Mesendoderm (in vitro differentiated cells): ENCODE results near the gene NACA. TPM values are rescaled to one million over a fixed set of nuclear protein-coding genes. Genes with fewer than 3 reads are reported as not detected.

Experiments
- DNase-seq: peaks from one replicate; pipeline ENCODE4 v3.0.0; 2013
- H2AK5ac ChIP-seq: 2 replicates; pipeline ENCODE4 v1.6.1; 2013; ENCODE audit warnings: low read length, inconsistent platforms
- H2BK120ac ChIP-seq: 2 replicates; pipeline ENCODE4 v1.6.1; 2013; ENCODE audit warnings: low read depth, mild to moderate bottlenecking, low read length, moderate library complexity, mixed read lengths
- H2BK15ac ChIP-seq: replicated peaks from 2 replicates; pipeline ENCODE4 v1.6.1; 2013; ENCODE audit warnings: low read depth, mild to moderate bottlenecking, moderate library complexity
- H2BK5ac ChIP-seq: 2 replicates; pipeline ENCODE4 v1.6.1; 2013; ENCODE audit warnings: low read length, inconsistent platforms
- H3K18ac ChIP-seq: 2 replicates; pipeline ENCODE4 v1.6.1; 2013; ENCODE audit warnings: mild to moderate bottlenecking, low read length, mixed read lengths
- H3K23ac ChIP-seq: one replicate; pipeline ENCODE4 v1.6.1; 2013; ENCODE audit warnings: low read length
- H3K27ac ChIP-seq: 2 replicates; pipeline ENCODE4 v1.5.1; 2013; ENCODE audit warnings: low read depth, mild to moderate bottlenecking, inconsistent platforms, low read length, moderate library complexity
- H3K27me3 ChIP-seq: 2 replicates; pipeline ENCODE4 v1.6.1; 2013; ENCODE audit warnings: low read length, control low read depth, mild to moderate bottlenecking, inconsistent platforms; ENCODE audit not compliant: insufficient read depth, poor library complexity
- H3K36me3 ChIP-seq: 2 replicates; pipeline ENCODE4 v1.6.1; 2013; ENCODE audit warnings: low read length, inconsistent platforms; ENCODE audit not compliant: control insufficient read depth, insufficient read depth
- H3K4ac ChIP-seq: one replicate; pipeline ENCODE4 v1.6.1; 2013; ENCODE audit warnings: low read depth, mild to moderate bottlenecking, low read length, moderate library complexity
- H3K4me1 ChIP-seq: 2 replicates; pipeline ENCODE4 v1.6.1; 2013; ENCODE audit warnings: low read depth, low read length, inconsistent platforms; ENCODE audit not compliant: control insufficient read depth
- H3K4me2 ChIP-seq: 2 replicates; pipeline ENCODE4 v1.6.1; 2013; ENCODE audit warnings: low read length
- H3K4me3 ChIP-seq: 2 replicates; pipeline ENCODE4 v1.5.1; 2013; ENCODE audit warnings: mild to moderate bottlenecking, low read length
- H3K56ac ChIP-seq: one replicate; pipeline ENCODE4 v1.6.1; 2013; ENCODE audit warnings: low read length
- H3K79me1 ChIP-seq: 2 replicates; pipeline ENCODE4 v1.6.1; 2013; ENCODE audit warnings: low read length, inconsistent platforms
- H3K79me2 ChIP-seq: 2 replicates; pipeline ENCODE4 v1.6.1; 2013; ENCODE audit warnings: mild to moderate bottlenecking, low read length; ENCODE audit not compliant: control insufficient read depth, insufficient read depth
- H3K9ac ChIP-seq: 2 replicates; pipeline ENCODE4 v1.6.1; 2013; ENCODE audit warnings: low read length, inconsistent platforms
- H4K5ac ChIP-seq: one replicate; pipeline ENCODE4 v1.6.1; 2013; ENCODE audit warnings: low read length
- H4K8ac ChIP-seq: one replicate; pipeline ENCODE4 v1.6.1; 2013; ENCODE audit warnings: low read depth, mild to moderate bottlenecking, control low read depth, low read length, moderate library complexity
- WGBS: extraction: QIAGEN DNeasy Blood & Tissue Kit; methylation state at CpG from one replicate; pipeline ENCODE4 v1.1.7; 2013; ENCODE audit warnings: low lambda C conversion rate, missing lambda C conversion rate; ENCODE audit not compliant: insufficient coverage; ENCODE audit errors: extremely low coverage; 5-methylcytosine and 5-hydroxymethylcytosine counted together
- polyA plus RNA-seq, 2 experiments: library from polyadenylated mRNA; stranded (reverse); fragments of 200-250 nt; gene quantifications; one replicate each; pipeline ENCODE4 v1.2.3, GENCODE V29; 2013

The NACA gene
- 2,191 TPM for polyA plus RNA-seq (2013, experiment 1 of 2)
- polyA plus RNA-seq (2013, experiment 2 of 2), result 2,194 TPM

DNA sequence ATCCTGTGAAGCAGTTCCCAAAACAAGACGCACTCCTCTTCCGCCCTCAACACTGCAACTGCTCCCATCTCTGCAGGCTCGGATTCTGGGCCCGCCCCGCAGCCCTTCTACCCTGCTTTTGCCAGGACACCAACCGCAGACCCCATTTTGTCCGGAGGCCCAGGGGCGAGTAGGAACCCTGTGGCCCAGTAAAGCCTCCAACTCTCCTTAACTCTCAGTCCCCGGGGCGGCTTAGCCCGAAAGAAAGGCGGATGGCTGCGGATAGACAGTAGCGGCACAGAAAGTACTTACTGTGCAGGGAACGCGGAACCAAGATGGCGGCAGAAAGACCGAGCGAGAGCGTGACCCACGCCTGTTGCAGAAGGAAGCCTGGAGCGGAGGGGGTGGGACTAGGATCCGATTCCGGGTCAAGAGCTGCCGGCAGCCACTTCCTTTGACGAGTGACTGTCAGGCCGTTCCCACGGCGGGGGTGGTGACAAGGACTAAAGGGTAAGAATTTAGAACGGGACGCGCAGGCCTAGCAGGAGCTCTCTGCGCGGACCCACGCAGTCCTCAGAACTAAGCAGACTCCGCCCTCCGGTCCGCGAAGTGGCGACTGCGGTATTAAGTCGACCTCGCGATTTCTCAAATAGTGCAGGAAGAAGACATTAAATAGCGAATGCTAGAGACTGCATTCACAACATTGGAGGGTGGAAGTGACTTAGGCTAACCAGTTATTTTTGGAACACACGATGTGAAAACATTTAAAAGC is at the start of gene NACA:
Gene NACA (minus strand): TSS at position 328 of the 751 bp plus-strand sequence. CDS start 778 bp downstream, outside the sequence.
- no CpG with 5 or more reads among the region's 46 CpGs for WGBS
- no peaks in the 10 kb centered on the region for H3K27me3 ChIP-seq
- peak; percentile 98 for DNase-seq
- peak within 1 kb of the TSS; percentile 69 for H3K23ac ChIP-seq
- H3K36me3 ChIP-seq, result peaks cover 2% of the 10 kb centered on the region
- H3K56ac ChIP-seq, result peak within 1 kb of the TSS; percentile 97
- peak within 1 kb of the TSS; percentile 100 for H3K9ac ChIP-seq
- peak within 1 kb of the TSS; percentile 49 for H2BK120ac ChIP-seq
- H3K18ac ChIP-seq, result peak within 1 kb of the TSS; percentile 92
- peak within 1 kb of the TSS; percentile 99 for H3K4me2 ChIP-seq
- H2BK5ac ChIP-seq, result peak within 1 kb of the TSS; percentile 86
- H4K5ac ChIP-seq, result peak within 1 kb of the TSS; percentile 93
- H3K4me3 ChIP-seq, result peak within 1 kb of the TSS; percentile 95
- H3K79me1 ChIP-seq, result peaks cover 11% of the 10 kb centered on the region
- peak within 1 kb of the TSS; percentile 77 for H2AK5ac ChIP-seq
- H3K79me2 ChIP-seq, result peaks cover 47% of the 10 kb centered on the region
- peak within 1 kb of the TSS; percentile 99 for H3K4ac ChIP-seq
- H4K8ac ChIP-seq, result peak within 1 kb of the TSS; percentile 59
- H2BK15ac ChIP-seq, result no peak within 1 kb of the TSS
- peaks cover 18% of the 10 kb centered on the region for H3K4me1 ChIP-seq
- peak within 1 kb of the TSS; percentile 69 for H3K27ac ChIP-seq

DNA sequence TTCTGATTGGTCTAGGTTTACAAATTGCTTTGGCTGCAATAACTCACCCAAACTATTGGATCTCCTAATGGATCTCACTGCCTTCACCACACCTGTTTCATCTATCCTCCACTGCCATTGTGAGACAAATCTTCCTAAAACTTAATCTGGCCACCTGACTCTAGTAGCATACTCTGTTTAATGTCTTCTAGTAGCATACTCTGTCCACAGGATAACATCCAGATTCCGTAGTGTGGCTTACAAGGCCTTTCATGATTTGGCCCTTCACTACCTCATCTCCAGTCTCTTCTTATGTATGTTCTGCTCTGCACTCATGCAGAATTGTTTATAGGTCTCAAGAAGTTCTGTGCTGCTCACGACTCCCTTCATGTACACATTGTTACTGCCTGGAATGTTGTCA is 48.0 kb upstream of the NACA start:
- Histone ChIP-seq H3K56ac (no peak overlapping the region), H3K23ac (no peak overlapping the region), H3K4me3 (no peak overlapping the region), H3K79me2 (no peaks in the 10 kb centered on the region), H2AK5ac (no peak overlapping the region), H3K4me1 (no peaks in the 10 kb centered on the region), H2BK15ac (no peak overlapping the region), H3K4ac (no peak overlapping the region), H4K5ac (no peak overlapping the region), H3K79me1 (no peaks in the 10 kb centered on the region), H3K4me2 (no peak overlapping the region), H3K27ac (no peak overlapping the region), H3K27me3 (no peaks in the 10 kb centered on the region), H3K36me3 (no peaks in the 10 kb centered on the region), H2BK5ac (no peak overlapping the region), H3K9ac (no peak overlapping the region), H4K8ac (no peak overlapping the region), H3K18ac (no peak overlapping the region), H2BK120ac (no peak overlapping the region)
- WGBS, result no CpG with 5 or more reads among the region's 2 CpGs
- no peak for DNase-seq

DNA sequence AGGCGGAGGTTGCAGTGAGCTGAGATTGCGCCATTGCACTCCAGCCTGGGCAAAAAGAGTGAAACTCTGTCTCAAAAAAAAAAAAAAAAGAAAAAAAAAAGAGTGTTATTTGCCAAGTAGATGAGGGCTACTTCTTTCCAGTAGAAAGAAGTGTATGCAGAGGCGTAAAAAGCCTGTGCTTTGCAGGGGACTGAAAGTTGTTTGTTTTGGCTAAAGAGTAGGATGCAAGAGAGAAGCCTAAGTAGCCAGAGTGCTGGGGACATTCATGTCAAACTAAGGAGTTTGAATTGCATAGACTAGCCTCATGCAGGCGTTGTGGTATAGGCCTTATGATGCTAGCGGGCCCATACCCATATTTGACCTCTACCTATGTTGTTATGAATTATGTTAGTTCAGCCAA is 47.5 kb upstream of the NACA start:
- H3K27ac ChIP-seq, result no peak overlapping the region
- no peak overlapping the region for H3K4ac ChIP-seq
- no peaks in the 10 kb centered on the region for H3K79me1 ChIP-seq
- no peak overlapping the region for H4K5ac ChIP-seq
- H3K36me3 ChIP-seq, result no peaks in the 10 kb centered on the region
- H3K4me3 ChIP-seq, result no peak overlapping the region
- H3K79me2 ChIP-seq, result no peaks in the 10 kb centered on the region
- DNase-seq, result no peak
- no peak overlapping the region for H3K23ac ChIP-seq
- no peak overlapping the region for H3K56ac ChIP-seq
- no peaks in the 10 kb centered on the region for H3K4me1 ChIP-seq
- H3K27me3 ChIP-seq, result no peaks in the 10 kb centered on the region
- no peak overlapping the region for H3K18ac ChIP-seq
- H4K8ac ChIP-seq, result no peak overlapping the region
- no peak overlapping the region for H3K4me2 ChIP-seq
- H2BK120ac ChIP-seq, result no peak overlapping the region
- H3K9ac ChIP-seq, result no peak overlapping the region
- no CpG with 5 or more reads among the region's 5 CpGs for WGBS
- H2BK5ac ChIP-seq, result no peak overlapping the region
- no peak overlapping the region for H2BK15ac ChIP-seq
- no peak overlapping the region for H2AK5ac ChIP-seq

DNA sequence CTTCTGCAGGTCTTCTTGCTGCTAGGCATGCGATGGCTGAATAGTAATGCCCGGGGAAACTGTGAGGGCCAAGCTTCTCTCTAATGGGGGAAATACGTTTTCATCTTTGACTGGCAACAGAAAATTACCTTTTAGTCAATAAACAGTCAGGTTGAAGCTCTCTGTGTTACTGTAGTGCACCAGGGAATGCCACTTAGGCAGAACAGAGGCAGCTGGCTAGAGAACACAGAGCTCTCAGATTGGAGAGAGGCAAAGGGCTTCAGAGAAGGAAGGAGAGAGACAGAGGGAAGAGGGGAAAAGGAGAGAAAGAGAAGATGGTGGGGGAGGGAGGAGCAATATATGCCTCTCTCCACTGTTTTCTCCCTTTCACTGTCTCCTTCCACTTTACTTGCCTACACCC is 44.8 kb upstream of the NACA start:
- H3K27ac ChIP-seq, result no peak overlapping the region
- H3K36me3 ChIP-seq, result no peaks in the 10 kb centered on the region
- H4K8ac ChIP-seq, result no peak overlapping the region
- no CpG with 5 or more reads among the region's 3 CpGs for WGBS
- H3K4ac ChIP-seq, result no peak overlapping the region
- H3K27me3 ChIP-seq, result no peaks in the 10 kb centered on the region
- no peak overlapping the region for H2BK5ac ChIP-seq
- no peak overlapping the region for H2BK15ac ChIP-seq
- no peak overlapping the region for H3K56ac ChIP-seq
- H3K23ac ChIP-seq, result no peak overlapping the region
- no peak overlapping the region for H4K5ac ChIP-seq
- DNase-seq, result no peak
- H2AK5ac ChIP-seq, result no peak overlapping the region
- H3K79me1 ChIP-seq, result no peaks in the 10 kb centered on the region
- H3K9ac ChIP-seq, result no peak overlapping the region
- H3K79me2 ChIP-seq, result no peaks in the 10 kb centered on the region
- peaks cover 2% of the 10 kb centered on the region for H3K4me1 ChIP-seq
- no peak overlapping the region for H3K4me2 ChIP-seq
- H2BK120ac ChIP-seq, result no peak overlapping the region
- no peak overlapping the region for H3K18ac ChIP-seq
- no peak overlapping the region for H3K4me3 ChIP-seq

DNA sequence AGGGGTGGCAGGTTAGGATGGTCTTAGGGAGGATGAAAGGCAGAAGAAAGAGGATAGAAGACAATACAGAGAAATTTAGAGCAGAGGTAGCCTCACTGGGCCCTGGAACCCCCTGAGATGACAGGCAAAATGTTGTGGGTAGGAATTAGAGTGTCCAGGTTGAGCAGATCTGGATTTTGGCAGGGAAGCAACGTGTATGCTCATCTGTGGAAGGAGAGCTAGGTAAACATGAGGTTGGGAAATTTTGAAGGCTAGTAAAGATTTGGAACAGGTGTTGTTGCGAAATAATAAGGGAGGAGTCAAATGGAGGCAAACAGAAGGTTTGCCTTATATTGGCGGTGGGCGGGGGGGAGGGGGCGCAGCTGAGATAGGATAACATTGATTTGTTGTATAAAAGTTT is 43.3 kb upstream of the NACA start:
- Histone ChIP-seq H2BK120ac (no peak overlapping the region), H2BK15ac (no peak overlapping the region), H3K4me3 (no peak overlapping the region), H2AK5ac (no peak overlapping the region), H3K79me2 (no peaks in the 10 kb centered on the region), H3K36me3 (no peaks in the 10 kb centered on the region), H3K4me2 (no peak overlapping the region), H3K27me3 (no peaks in the 10 kb centered on the region), H4K8ac (no peak overlapping the region), H3K4me1 (peaks cover 2% of the 10 kb centered on the region), H3K56ac (no peak overlapping the region), H3K9ac (no peak overlapping the region), H3K79me1 (no peaks in the 10 kb centered on the region), H3K23ac (no peak overlapping the region), H3K27ac (no peak overlapping the region), H3K4ac (no peak overlapping the region), H2BK5ac (no peak overlapping the region), H3K18ac (no peak overlapping the region), H4K5ac (no peak overlapping the region)
- WGBS, result 100% methylated on average over 1 of the region's 5 CpGs
- DNase-seq, result no peak

DNA sequence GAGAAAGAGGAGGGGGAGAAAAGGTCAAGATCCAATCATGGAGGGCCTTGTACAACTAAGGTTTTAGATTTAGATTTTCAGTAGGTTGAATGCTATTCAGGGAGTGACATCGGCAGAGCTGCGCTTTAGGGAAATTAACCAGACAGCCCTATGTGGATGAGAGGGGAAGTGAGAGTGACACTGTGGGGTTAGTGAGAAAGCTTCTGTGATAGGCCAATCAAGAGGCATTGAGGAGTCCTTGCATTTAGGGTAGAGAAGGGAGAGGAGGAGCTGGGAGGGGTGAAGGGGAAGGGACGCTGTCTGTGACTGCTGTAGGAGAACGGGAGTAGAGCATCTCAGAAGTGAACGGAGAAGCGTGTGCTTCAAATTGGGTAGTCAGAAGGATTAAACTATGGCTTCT is 41.4 kb upstream of the NACA start:
- Histone ChIP-seq H3K79me1 (no peaks in the 10 kb centered on the region), H4K8ac (no peak overlapping the region), H3K18ac (no peak overlapping the region), H4K5ac (no peak overlapping the region), H3K4me2 (no peak overlapping the region), H2BK5ac (no peak overlapping the region), H2BK15ac (no peak overlapping the region), H3K9ac (no peak overlapping the region), H3K56ac (peak overlapping the region; percentile 35), H2AK5ac (no peak overlapping the region), H3K27me3 (no peaks in the 10 kb centered on the region), H3K4me3 (no peak overlapping the region), H2BK120ac (no peak overlapping the region), H3K23ac (no peak overlapping the region), H3K79me2 (no peaks in the 10 kb centered on the region), H3K36me3 (no peaks in the 10 kb centered on the region), H3K4ac (no peak overlapping the region), H3K27ac (no peak overlapping the region), H3K4me1 (peaks cover 2% of the 10 kb centered on the region)
- WGBS, result no CpG with 5 or more reads among the region's 6 CpGs
- peak; percentile 62 for DNase-seq
